ENCODE data around the gene ZNF324.

- TF ChIP-seq SNAPC5 (CRISPR knock-in tag; IDR thresholded peaks at IDR 0.05; ENCODE audit: borderline replicate concordance) (no peak), CTCF (CRISPR knock-in tag; IDR thresholded peaks at IDR 0.05) (peak; percentile 14; the same call in 1 of the 2 replicates), ZFP62 (CRISPR knock-in tag; IDR thresholded peaks at IDR 0.05) (no peak), ZMAT3 (CRISPR knock-in tag; conservative IDR thresholded peaks at IDR 0.05) (no peak)
These were observed 15.3 kb upstream of the ZNF324 start, which contains the start of gene ZNF324B for GRCh38 chr19:58451358-58452101.
